Measurements from ENCODE around the gene PPFIBP1. TPM values are rescaled to one million over a fixed set of nuclear protein-coding genes. Genes with fewer than 3 reads are reported as not detected.
"Not testable (repeated sequence)": the region's sequence is repeated elsewhere in the genome, so short reads cannot be mapped to it uniquely, and the experiment has no call there.

Gene PPFIBP1
- polyA plus RNA-seq, 1 experiment = 47.5 TPM

GRCh38 chr12:27537855-27538675, 14.1 kb downstream of the PPFIBP1 start:
- DNase-seq (ENCODE audit: low read depth) = no peak
- Histone ChIP-seq H3K4me3 (ENCODE audit: low read depth, low read length) (no peak overlapping the region), H3K27me3 (ENCODE audit: control insufficient read depth, insufficient read depth, low read length) (no peaks in the 10 kb centered on the region), H3K36me3 (ENCODE audit: control insufficient read depth, insufficient read depth, low read length) (no peaks in the 10 kb centered on the region)
- no peak for TF ChIP-seq CTCF (IDR thresholded peaks at IDR 0.05; ENCODE audit: insufficient read depth, low read depth, low read length)
- ChIA-PET POLR2A (no interaction called here), CTCF (no interaction called here)

- no peaks in the 10 kb centered on the region for H3K27me3 ChIP-seq (ENCODE audit: control insufficient read depth, insufficient read depth, low read length)
- ChIA-PET CTCF (interaction anchor here (0.9 to 2.3 kb wide), 2 partner anchors 10 to 104 kb away, joined by 5 to 8 read pairs; no protein-coding TSS in a partner anchor), POLR2A (no interaction called here)
- no peak overlapping the region for H3K4me3 ChIP-seq (ENCODE audit: low read depth, low read length)
- no peak for TF ChIP-seq CTCF (IDR thresholded peaks at IDR 0.05; ENCODE audit: insufficient read depth, low read depth, low read length)
- DNase-seq (ENCODE audit: low read depth) = no peak
- H3K36me3 ChIP-seq (ENCODE audit: control insufficient read depth, insufficient read depth, low read length) = no peaks in the 10 kb centered on the region
Observed at GRCh38 chr12:27539191-27539631, 15.2 kb downstream of the PPFIBP1 start.

- no peak for DNase-seq (ENCODE audit: low read depth)
- CTCF ChIA-PET = interaction anchor here (0.6 to 2.3 kb wide), 5 partner anchors 13 to 732 kb away, joined by 3 to 8 read pairs (median 3); partner anchors contain the start of gene PPFIBP1
- H3K36me3 ChIP-seq (ENCODE audit: control insufficient read depth, insufficient read depth, low read length) = no peaks in the 10 kb centered on the region
- no peak for TF ChIP-seq CTCF (IDR thresholded peaks at IDR 0.05; ENCODE audit: insufficient read depth, low read depth, low read length)
- no peak overlapping the region for H3K4me3 ChIP-seq (ENCODE audit: low read depth, low read length)
- H3K27me3 ChIP-seq (ENCODE audit: control insufficient read depth, insufficient read depth, low read length) = no peaks in the 10 kb centered on the region
- POLR2A ChIA-PET = interaction anchor here (0.6 kb wide), 2 partner anchors 11 to 15 kb away, joined by 3 read pairs; no protein-coding TSS in a partner anchor
Observed at GRCh38 chr12:27541031-27541719, 17.2 kb downstream of the PPFIBP1 start.

- peak; percentile 91 for DNase-seq (ENCODE audit: low read depth)
- Histone ChIP-seq H3K4me3 (ENCODE audit: low read depth, low read length) (no peak overlapping the region), H3K27me3 (ENCODE audit: control insufficient read depth, insufficient read depth, low read length) (no peaks in the 10 kb centered on the region), H3K36me3 (ENCODE audit: control insufficient read depth, insufficient read depth, low read length) (no peaks in the 10 kb centered on the region)
- POLR2A ChIA-PET = no interaction called here
- CTCF ChIA-PET = no interaction called here
- no peak for TF ChIP-seq CTCF (IDR thresholded peaks at IDR 0.05; ENCODE audit: insufficient read depth, low read depth, low read length)
Observed at GRCh38 chr12:27542628-27543027, 18.6 kb downstream of the PPFIBP1 start.

- H3K27me3 ChIP-seq (ENCODE audit: control insufficient read depth, insufficient read depth, low read length); DNase-seq (ENCODE audit: low read depth); POLR2A ChIA-PET; H3K36me3 ChIP-seq (ENCODE audit: control insufficient read depth, insufficient read depth, low read length); H3K4me3 ChIP-seq (ENCODE audit: low read depth, low read length); CTCF ChIA-PET: not testable (repeated sequence)
Observed at GRCh38 chr12:27544858-27545257, 20.9 kb downstream of the PPFIBP1 start.
